ENCODE data around the gene KRT33A.

Gene KRT33A

GRCh38 chr17:41326173-41327145, 24.2 kb downstream of the KRT33A start:
- TF ChIP-seq CTCF (IDR thresholded peaks at IDR 0.05; ENCODE audit: low read depth, low read length): no peak
- Histone ChIP-seq H3K27ac (no peak overlapping the region), H3K36me3 (no peaks in the 10 kb centered on the region), H3K4me3 (ENCODE audit: low read depth, low read length) (no peak overlapping the region), H3K27me3 (ENCODE audit: insufficient read depth, low read depth, severe bottlenecking) (peaks cover 92% of the 10 kb centered on the region), H3K9me3 (ENCODE audit: severe bottlenecking) (no peaks in the 10 kb centered on the region)
- DNase-seq: no peak

GRCh38 chr17:41325611-41326010, 25.0 kb downstream of the KRT33A start:
- H3K27ac ChIP-seq: no peak overlapping the region
- DNase-seq: no peak
- H3K27me3 ChIP-seq (ENCODE audit: insufficient read depth, low read depth, severe bottlenecking): peaks cover 92% of the 10 kb centered on the region

GRCh38 chr17:41325126-41325525, 25.5 kb downstream of the KRT33A start:
- H3K9me3 ChIP-seq (ENCODE audit: severe bottlenecking): peaks cover 9% of the 10 kb centered on the region
- H3K27ac ChIP-seq: no peak overlapping the region
- DNase-seq: no peak
- H3K4me3 ChIP-seq (ENCODE audit: low read depth, low read length): no peak overlapping the region
- peaks cover 92% of the 10 kb centered on the region for H3K27me3 ChIP-seq (ENCODE audit: insufficient read depth, low read depth, severe bottlenecking)
- TF ChIP-seq CTCF (IDR thresholded peaks at IDR 0.05; ENCODE audit: low read depth, low read length): no peak
- no peaks in the 10 kb centered on the region for H3K36me3 ChIP-seq

More at GRCh38 chr17:41325611-41326010, 25.0 kb downstream of the KRT33A start:
- Histone ChIP-seq H3K9me3 (ENCODE audit: severe bottlenecking) (peaks cover 4% of the 10 kb centered on the region), H3K4me3 (ENCODE audit: low read depth, low read length) (no peak overlapping the region), H3K36me3 (no peaks in the 10 kb centered on the region)
- TF ChIP-seq CTCF (IDR thresholded peaks at IDR 0.05; ENCODE audit: low read depth, low read length): no peak

GRCh38 chr17:41324180-41325075, 26.2 kb downstream of the KRT33A start:
- H3K4me3 ChIP-seq (ENCODE audit: low read depth, low read length): no peak overlapping the region
- peaks cover 94% of the 10 kb centered on the region for H3K27me3 ChIP-seq (ENCODE audit: insufficient read depth, low read depth, severe bottlenecking)
- no peaks in the 10 kb centered on the region for H3K36me3 ChIP-seq
- H3K9me3 ChIP-seq (ENCODE audit: severe bottlenecking): peaks cover 16% of the 10 kb centered on the region
- no peak overlapping the region for H3K27ac ChIP-seq
- no peak for DNase-seq
- TF ChIP-seq CTCF (IDR thresholded peaks at IDR 0.05; ENCODE audit: low read depth, low read length): peak; percentile 57

- Histone ChIP-seq H3K27ac (no peak overlapping the region), H3K27me3 (ENCODE audit: insufficient read depth, low read depth, severe bottlenecking) (peaks cover 92% of the 10 kb centered on the region), H3K36me3 (no peaks in the 10 kb centered on the region), H3K9me3 (ENCODE audit: severe bottlenecking) (peaks cover 18% of the 10 kb centered on the region), H3K4me3 (ENCODE audit: low read depth, low read length) (no peak overlapping the region)
- no peak for TF ChIP-seq CTCF (IDR thresholded peaks at IDR 0.05; ENCODE audit: low read depth, low read length)
- no peak for DNase-seq
Observed at GRCh38 chr17:41322903-41323895, 27.4 kb downstream of the KRT33A start.
